GM19397 (cell line): ENCODE data around the gene EZH1.

Experiments
- ATAC-seq: cut with Tn5 transposase; IDR thresholded peaks from one replicate; pipeline ENCODE4 v1.9.1; 2021; ENCODE audit warnings: mild to moderate bottlenecking, moderate library complexity; ENCODE audit not compliant: unreplicated experiment

The EZH1 gene

DNA sequence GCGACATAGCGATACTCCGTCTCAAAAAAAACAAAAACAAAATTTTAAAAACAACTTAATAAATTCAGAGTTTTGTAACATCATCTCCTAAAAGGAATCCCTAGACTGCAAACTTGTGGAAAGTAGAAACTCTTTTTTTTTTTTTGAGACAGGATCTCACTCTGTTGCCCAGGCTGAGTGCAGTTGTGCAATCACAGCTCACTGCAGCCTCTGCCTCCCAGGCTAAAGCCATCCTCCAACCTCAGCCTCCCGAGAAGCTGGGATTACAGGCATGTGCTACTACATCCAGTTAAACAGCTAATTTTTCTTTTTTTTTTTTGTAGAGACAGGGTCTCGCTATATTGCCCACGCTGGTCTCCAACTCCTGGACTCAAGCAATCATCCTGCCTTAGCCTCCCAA, 19.7 kb downstream of the EZH1 start:
- ATAC-seq, result no peak

- ATAC-seq, result no peak
These were observed 21.2 kb downstream of the EZH1 start for GRCh38 chr17:42723636-42724035.

GRCh38 chr17:42720996-42721583, 23.8 kb downstream of the EZH1 start:
- ATAC-seq, result no peak

GRCh38 chr17:42709561-42709960, 35.3 kb downstream of the EZH1 start:
- no peak for ATAC-seq

DNA sequence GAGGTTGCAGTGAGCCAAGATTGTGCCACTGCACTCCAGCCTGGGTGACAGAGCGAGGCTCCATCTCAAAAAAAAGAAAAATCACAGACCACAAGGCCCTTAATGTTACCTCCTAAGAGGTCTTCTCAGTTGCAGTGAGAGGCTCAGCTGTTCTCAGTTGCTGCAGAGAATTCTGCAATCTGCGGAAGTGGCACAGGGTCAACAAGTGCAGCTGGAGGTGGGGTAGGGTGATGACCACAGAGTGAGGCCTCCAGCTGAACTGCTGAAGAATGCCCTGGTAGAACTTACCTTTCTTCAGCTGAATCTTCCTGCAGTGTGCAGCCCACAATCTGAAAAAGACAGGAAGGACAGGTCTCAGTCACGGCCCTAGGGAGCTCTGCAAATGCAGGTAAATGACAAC, 36.3 kb downstream of the EZH1 start:
- no peak for ATAC-seq

DNA sequence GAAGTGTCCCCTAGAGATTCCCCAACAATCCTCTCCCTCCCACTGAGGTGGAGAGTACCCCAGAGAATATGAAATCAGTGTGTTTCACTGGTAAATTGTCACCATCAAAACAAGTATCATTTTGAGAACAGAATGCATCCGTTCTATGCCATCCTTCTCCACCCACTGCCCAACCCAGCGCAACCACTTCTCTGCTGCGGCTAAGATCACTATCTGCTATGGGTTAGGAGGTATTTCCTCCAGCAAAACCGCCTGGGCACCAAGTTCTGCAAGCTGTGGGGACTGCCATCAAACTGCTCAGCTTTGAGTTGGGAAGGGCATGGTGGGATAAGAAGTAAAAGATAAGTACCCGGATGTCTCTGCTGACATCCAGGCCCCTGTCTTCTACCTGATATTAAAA, 38.1 kb downstream of the EZH1 start:
- ATAC-seq, result no peak

DNA sequence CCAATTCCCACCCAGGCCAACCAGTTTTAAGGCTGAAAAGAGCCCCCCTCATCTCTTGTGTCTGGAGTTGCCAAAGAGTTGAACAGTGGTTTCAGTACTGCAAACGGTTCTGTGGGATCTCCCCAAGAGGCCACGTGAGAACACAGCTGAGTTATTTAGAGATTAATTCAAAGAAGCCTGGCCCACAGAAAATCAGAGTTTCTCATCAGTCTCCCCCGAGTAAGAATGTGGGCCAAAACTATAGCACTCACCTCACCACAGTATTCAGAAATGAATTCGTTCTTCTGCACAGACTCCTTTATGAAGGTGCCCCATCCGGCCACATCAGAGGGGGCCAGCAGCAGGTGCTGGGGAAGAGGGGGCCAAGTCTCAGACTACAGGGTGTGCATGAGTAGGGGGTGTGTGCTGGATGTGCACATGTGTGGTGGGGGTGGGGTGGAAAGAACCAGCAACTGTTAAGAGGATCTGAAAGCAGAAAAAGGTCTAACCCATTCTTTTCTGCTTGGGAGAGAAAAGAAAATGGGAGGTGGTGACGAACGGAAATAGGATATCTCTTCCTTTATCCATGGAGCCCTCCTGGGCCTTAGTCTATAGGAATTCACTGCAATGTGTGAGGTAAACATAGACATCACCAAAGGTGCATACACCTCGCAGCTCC, 39.9 kb downstream of the EZH1 start:
- no peak for ATAC-seq

- no peak for ATAC-seq
These were observed 40.4 kb downstream of the EZH1 start for GRCh38 chr17:42704490-42704836.

GRCh38 chr17:42702446-42702845, 42.4 kb downstream of the EZH1 start:
- ATAC-seq, result no peak

DNA sequence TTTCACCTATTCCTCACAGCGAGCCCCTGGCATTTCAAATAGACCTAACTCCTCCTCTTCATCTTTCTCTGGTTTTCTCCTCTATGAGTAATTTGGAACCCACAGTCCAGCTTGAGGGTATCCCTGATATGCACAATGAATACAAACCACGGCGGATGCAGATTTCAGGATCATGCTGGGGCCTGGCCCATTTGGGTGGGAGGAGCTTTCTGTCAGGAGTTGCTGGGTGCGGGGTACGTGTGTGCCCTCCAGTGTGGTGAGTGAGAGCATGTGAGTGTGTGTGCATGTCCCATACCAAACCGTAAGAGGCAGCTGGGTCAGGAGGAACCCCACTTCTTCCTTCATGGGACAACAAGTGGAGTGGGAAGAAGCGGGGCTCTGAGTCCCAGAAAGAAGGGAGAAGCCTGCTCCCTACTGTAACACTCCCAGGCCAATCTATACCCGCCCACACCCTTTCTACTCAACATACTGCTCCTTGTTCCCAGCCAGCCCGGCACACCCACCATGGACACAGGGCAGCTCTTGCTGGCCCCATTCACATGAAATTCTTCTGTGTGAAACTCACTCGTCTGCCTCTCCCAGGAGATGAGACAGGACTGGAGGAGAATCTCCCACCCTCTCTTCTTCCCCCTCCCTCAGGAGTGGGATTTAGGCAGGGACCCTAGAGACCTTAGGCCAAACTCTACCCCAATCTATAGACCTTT, 44.1 kb downstream of the EZH1 start:
- ATAC-seq, result no peak

GRCh38 chr17:42699415-42699740, 45.5 kb downstream of the EZH1 start:
- no peak for ATAC-seq

- no peak for ATAC-seq
These were observed 46.0 kb downstream of the EZH1 start for GRCh38 chr17:42698736-42699414.

GRCh38 chr17:42697108-42697811, 47.6 kb downstream of the EZH1 start:
- ATAC-seq, result no peak

DNA sequence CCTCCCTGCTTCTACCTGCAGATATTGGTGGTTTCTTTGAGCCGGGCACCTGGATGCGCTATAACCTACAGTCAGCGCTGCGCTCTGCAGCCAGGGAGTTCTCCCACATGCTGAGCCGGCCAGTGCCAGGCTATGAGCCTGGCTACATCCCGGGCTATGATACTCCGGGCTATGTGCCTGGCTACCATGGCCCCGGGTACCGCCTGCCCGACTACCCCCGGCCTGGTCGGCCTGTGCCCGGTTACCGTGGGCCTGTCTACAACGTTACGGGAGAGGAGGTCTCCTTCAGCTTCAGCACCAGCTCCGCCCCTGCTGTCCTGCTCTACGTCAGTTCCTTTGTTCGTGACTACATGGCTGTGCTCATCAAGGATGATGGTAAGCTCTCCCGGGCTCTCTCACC, 49.3 kb downstream of the EZH1 start:
- ATAC-seq, result no peak

- no peak for ATAC-seq
These were observed 50.3 kb downstream of the EZH1 start for GRCh38 chr17:42694524-42694923.

DNA sequence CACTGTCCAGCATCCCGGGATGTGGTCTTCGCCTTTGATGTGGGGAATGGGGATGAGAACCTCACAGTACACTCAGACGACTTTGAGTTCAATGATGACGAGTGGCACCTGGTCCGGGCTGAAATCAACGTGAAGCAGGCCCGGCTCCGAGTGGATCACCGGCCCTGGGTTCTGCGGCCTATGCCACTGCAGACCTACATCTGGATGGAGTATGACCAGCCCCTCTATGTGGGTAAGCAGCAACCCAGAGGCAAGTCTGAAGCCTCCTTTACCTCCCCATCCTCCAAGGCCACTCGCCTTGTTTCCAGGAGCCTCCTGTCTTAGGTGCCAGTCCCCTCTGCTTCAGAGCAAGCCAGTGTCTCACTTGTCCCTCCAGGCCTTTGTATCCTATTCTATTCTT, 52.4 kb downstream of the EZH1 start:
- no peak for ATAC-seq

- no peak for ATAC-seq
These were observed 53.8 kb downstream of the EZH1 start for GRCh38 chr17:42691021-42691545.

DNA sequence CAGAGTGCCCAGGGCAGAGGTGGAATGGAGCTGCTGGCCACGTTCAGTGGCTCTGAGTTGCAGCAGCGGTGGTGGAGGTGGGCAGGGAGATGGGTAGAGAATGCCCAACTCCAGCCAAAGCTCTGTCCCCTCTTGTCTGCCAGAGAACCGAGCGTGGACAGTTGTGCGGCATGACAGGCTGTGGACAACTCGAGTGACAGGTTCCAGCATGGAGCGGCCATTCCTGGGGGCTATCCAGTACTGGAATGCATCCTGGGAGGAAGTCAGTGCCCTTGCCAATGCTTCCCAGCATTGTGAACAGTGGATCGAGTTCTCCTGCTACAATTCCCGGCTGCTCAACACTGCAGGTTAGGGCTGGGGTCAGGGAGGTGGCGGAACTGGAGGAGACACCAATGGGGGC, 54.2 kb downstream of the EZH1 start:
- no peak for ATAC-seq

GRCh38 chr17:42687707-42688320, 57.0 kb downstream of the EZH1 start:
- no peak for ATAC-seq

DNA sequence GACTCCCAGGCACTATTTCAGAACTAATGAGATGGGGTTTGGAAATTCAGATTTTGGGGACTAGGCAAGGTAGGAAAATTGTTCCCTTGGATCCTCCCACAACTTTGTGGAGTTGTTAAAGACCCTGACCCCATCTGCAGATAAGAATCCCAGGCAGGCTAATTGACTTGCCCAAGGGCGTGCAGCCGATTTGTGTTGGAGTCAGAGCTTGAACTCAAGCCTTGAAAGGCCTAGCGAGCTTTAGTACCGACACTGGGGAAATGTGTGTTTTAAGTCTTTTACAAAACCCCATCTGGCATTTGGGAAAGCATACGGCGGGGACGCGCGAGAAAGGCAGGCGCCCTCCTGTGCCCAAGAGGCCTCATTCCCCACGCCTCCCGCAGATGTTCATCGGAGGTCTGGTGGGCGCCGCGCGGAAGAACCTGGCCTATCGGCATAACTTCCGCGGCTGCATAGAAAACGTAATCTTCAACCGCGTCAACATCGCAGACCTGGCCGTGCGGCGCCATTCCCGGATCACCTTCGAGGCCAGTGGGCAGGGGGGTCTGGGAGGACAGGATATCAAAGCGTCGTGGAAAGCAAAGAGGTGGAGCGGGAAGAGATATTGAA, 58.2 kb downstream of the EZH1 start:
- no peak for ATAC-seq
